Stimulated activated CD4-positive, alpha-beta T cell treated with anti-CD3 and anti-CD28 coated beads, Interleukin-4, amount 100 ng/mL, for 48 hours (primary cell): ENCODE data around the gene BCL2L1.

ENCODE experiments used
- DNase-seq, 2 donors: peaks; one replicate each; pipeline ENCODE4 v3.0.0-alpha.2; 2020; ENCODE audit warnings: low read depth in 2 of 2

BCL2L1 gene

DNA sequence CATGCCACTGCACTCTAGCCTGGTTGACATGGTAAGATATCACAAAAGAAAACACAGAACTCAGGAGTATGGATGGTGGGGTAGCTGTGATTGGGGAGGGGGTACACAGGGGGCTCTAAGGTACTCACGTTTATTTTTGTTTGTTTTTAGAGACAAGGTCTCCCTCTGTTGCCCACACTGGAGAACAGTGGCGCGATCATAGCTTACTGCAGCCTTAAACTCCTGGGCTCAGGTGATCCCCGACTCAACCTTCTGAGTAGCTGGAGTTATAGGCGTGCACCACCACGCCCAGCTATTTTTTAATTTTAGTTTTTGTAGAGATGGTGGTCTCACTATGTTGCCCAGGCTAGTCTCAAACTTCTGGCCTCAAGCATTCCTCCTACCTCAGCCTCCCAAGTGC, 29.3 kb downstream of the BCL2L1 start:
- no peak for DNase-seq

DNA sequence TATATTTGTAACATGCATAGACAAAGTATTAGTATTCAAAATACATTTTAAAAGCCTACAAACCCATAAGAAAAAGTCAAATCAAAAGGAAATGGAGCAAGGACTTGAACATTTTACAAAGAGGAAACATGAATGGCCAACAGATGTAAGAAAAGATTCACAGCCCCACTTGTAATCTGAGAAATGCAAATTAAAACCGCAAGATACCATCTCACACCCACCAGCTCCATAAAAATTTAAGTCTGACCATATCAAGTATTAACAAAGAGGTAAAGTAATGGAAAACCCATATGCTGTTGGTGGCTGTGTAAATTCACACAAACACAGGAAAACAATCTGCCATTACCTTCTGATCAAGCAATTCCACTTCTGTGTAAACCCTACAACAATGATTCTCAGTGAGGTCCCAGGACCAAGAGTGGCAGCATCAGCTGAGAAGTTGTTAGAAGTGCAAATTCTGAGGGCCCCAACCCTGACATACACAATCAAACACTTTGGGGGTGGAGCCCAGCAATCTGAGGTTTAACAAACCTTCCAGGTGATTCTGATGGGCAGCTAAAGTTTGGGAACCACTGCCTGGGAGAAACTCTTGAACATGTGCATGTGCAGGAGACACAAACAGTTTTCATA, 30.9 kb downstream of the BCL2L1 start:
- no peak for DNase-seq

DNA sequence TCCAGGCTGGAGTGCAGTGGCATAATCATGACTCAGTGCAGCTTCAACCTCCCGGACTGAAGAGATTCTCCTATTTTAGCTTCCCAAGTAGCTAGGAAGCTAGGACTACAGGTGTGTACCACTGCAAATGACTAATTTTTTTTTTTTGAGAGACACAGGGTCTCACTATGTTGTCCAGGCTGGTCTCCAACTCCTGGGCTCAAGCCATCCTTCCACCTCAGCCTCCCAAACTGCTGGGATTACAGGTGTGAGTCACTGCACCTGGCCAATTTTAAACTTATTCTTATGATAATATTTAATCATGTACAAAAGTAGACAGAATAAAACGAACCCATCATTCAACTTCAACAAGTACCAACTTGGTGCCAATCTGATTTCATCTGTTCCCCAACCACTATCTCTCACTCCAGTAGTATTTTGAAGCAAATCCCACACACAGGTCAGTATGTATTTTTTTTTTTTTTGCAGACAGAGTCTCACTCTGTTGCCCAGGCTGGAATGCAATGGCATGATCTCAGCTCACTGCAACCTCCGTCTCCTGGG, 32.5 kb downstream of the BCL2L1 start:
- no peak for DNase-seq

DNA sequence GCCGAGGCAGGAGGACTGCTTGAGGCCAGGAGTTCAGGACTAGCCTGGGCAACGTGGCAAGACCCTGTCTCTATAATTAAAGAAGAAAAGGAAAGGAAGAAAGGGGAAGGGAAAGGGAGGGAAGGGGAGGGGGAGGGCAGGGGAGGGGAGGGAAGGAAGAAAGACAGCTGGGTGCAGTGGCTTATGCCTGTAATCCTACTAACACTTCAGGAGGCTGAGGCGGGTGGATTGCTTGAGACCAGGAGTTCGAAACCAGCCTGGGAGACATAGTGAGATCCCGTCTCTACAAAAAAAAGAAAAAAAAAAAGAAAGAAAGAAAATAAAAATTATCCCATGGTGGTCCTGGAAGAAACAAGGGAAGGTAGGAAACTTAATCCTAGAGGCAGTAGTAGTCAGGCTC, 33.5 kb downstream of the BCL2L1 start:
- DNase-seq, result no peak

DNA sequence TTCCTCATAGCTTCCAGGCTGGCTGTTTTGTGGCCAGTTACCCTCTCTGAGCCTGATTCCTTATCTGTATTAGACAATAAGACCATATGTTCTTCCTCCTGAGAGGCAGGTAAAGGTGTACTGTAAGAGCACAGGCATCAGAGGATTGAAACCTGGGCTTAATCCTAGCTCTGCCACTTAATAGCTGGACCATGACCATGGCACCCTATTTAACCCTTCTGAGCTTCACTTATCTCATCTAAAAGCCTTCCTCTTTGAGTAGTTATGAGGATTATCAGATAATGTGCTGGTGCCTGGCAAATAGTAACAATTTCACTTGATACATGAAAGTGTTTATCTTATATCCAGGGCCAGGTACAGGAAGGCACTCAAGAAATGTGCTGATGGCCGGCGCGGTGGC, 34.9 kb downstream of the BCL2L1 start:
- DNase-seq, result no peak

DNA sequence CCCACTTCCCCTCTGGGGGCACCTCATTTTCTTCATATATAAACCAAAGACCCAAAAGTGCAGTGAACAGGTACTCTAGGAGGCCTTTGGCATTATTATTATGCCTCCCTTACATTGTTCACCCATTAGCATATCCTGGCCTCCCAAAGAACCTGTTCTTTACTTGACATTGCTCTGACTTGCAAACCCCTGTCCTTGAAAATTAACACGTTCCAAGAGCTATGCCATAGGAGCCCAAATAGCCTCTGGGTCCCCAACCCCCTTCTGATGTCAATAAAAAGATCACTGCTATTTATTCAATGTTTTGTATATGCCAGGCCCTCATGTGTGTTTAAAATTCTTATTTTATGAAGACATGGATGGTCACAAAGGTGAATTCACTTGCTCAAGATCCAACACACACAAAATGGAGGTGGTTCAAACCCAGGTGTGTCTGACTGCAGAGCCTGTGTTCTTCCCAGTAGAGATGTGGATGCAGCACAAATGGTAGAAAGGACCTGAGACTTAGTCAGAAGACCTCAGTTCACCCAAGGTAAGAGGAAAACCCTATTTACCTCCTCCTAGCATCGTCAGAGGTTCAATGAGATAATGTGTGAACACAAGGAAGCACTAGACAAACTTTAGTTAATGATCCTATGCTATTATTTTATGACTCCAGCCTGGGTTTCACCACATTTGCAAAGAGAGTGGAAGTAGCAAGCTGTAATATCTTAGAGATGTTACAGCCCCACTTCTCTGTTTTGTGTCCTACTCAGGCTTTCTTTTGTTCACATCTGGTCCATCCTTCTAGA, 36.6 kb downstream of the BCL2L1 start:
- DNase-seq, result no peak

DNA sequence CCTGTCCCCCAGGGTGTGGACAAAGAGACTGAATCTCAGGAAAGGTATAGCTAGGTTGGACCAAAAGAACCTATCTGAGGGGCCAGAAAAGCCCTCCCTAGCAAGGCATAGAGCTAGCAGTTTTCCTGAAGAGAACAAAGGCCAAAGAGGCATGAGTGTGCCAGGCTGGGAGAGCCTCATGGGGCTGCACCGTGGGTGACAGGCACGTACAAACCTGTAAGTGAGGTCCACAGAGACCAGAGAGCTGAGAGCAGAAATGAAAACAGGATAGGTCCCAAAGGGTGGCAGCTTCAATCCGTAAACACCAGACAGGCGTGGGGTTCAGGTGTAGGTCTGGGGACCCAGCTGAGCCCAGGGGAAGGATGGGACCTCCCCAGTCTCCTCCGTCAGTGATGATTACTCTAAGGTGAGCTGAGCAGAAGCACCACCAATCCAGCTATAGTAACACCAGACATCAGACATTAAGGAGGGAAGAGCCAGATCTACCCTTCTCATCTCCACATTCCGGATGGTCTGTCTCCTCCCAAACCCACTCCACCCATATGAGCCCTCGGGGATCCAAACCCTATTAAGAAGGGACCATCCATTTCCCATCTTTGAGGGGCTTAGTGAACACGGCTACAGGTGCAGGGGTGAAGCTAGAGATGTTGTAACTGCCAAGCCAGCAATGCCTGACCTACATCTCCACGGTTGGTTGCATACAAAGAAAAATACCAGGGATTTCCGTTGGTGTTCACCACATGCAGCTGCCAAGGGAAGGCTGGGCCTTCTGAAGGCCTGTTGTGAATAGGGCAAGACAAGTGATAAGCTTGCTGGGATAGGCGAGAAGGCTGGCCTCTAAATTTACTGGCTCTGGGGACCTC, 38.3 kb downstream of the BCL2L1 start:
- DNase-seq, result no peak

DNA sequence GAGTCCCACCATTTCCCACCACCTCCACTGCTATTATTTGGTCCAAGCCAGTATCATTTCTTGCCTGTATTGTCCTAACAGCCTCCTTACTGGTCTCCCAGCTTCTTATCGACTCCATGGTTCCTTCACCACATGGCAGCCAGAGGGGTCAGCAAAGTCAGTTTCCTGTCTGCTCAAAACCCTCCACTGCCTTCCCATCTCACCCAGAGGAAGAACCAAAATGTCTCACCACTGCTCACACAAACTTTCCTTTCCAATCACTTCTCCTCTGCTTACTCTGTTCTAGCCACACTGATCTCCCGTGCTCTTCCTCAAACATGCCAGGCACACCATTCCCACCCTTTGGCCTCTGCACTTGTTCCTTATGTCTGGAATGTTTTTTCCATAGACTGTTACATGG, 39.7 kb downstream of the BCL2L1 start:
- DNase-seq, result no peak

DNA sequence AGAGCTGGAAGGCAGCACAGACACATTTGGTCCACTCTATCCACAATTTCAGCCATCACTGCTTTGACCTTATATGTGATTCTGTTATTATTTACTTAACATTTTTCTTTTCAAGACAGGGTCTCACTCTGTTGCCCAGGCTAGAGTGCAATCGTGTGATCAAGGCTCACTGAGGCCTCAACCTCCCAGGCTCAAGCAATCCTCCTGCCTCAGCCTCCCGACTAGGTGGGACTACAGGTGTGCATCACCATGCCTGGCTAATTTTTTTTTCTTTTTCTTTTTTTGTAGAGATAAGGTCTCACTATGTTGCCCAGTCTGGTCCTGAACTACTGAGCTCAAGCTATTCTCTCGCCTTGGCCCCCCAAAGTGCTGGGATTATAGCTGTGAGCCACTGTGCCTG, 40.3 kb downstream of the BCL2L1 start:
- no peak for DNase-seq

DNA sequence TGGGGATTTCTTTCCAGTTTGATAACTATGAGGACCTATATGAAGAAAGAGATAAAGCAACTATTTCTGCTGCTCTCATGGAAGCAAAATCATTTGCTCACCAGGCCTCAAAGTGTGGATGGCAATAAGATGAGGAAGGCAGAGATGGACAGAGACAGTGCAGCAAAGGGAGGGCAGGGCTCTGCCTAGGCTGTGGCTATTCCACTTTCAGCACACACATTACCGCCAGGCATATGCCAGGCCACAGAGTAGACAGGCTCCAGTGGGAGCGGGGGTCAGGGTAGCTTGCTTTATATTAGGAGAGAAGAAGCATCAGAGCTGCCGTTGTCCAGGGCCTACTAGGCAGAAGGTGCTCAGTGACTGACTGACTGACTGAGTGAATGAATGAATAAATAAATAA, 40.9 kb downstream of the BCL2L1 start:
- no peak for DNase-seq

DNA sequence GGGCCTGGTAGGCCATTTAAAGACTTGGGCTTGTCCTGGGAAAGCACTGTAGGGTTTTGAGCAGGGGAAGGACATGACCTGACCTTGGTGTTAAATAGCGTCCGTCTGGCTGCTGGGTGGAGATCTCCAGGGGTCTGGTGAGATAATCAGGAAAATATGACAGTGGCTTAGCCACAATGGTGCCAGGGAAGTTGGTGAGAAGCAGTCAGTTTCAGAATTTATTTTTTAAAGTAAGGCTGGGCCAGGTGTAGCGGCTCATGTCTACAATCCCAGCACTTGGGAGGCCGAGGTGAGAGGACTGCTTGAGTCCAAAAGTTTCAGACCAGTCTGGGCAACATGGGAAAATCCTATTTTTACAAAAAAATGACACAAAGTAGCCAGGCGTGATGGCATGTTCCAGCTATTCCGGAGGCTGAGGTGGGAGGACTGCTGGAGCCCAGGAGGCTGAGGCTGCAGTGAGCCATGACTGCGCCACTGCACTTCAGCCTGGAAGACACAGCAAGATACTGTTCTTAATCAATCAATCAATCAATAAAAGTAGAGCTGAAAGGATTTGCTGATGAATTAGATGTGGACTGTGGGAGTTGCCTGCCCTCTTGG, 41.4 kb downstream of the BCL2L1 start:
- no peak for DNase-seq

DNA sequence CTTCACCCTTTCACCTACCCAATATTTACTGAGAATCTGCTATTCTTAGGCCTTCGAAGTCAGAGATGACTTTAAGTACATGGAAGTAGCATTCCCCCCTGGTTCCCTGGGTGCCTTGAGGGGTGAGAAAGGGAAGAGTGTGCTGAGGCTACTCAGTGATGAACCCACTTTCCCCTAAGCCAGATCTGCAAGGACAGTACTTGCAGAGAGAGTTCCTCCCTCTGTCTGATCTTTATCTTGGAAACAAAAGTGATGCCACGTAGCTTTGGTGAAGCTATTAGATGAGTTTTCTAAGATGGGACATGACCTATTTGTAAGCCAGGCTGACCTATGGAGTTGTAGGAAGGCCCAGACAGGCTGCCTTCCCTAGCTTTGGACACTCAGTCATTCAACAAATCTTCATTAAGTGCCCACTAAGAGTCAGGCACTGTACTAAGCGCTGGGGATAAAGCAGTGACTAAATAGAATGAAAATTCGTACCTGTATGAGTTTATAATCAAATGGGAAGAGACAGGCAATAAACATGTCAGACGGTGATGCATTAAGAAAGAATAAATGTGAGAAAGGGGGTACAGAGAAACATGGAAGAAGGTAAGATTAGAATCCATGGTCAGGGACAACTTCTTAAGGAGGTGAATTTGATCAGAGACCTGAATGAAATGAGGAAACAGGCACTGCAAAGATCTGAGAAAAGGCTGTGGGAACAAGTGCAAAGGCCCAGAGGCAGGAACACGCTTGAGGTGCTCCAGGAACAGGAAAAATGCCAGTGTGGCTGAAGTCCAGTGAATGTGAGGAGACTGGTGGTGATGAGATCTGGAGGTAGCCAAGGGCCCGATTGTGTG, 42.2 kb downstream of the BCL2L1 start:
- no peak for DNase-seq

DNA sequence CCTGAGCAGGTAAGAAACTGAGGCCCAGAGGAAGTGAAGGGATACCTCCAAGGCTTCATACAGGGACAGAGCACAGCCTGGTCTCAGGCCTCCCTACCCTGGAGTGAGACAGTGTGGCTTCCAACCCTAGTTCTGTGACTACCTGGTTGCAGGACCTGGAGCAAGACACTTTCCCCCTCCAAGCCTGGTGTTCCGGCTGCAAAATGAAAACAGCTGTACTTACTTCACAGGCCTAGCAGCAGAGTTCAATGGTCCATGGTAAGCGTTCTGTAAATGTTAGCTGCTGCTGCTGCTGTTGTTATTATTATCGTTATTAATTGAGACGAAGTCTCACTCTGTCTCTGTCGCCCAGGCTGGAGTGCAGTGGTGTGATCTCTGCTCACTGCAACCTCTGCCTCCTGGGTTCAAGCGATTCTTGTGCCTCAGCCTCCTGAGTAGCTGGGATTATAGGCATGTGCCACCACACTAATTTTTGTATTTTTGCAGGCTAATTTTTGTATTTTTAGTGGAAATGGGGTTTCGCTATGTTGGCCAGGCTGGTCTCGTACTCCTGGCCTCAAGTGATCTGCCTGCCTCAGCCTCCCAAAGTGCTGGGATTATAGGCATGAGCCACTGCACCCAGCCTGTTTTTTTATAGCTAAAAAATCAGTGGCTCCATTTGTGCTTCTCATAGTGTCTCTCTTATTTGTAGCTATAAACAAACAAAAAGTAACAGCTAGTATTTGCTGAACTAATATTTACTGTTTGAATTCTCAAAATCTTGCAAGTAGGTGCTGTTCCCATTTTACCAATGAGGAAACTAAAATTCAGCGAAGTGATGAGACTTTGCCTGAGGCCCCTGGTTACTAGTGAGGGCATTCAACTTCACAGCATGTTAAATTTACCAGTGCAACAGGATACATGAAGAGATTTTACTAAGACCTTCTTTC, 43.0 kb downstream of the BCL2L1 start:
- DNase-seq, result no peak

DNA sequence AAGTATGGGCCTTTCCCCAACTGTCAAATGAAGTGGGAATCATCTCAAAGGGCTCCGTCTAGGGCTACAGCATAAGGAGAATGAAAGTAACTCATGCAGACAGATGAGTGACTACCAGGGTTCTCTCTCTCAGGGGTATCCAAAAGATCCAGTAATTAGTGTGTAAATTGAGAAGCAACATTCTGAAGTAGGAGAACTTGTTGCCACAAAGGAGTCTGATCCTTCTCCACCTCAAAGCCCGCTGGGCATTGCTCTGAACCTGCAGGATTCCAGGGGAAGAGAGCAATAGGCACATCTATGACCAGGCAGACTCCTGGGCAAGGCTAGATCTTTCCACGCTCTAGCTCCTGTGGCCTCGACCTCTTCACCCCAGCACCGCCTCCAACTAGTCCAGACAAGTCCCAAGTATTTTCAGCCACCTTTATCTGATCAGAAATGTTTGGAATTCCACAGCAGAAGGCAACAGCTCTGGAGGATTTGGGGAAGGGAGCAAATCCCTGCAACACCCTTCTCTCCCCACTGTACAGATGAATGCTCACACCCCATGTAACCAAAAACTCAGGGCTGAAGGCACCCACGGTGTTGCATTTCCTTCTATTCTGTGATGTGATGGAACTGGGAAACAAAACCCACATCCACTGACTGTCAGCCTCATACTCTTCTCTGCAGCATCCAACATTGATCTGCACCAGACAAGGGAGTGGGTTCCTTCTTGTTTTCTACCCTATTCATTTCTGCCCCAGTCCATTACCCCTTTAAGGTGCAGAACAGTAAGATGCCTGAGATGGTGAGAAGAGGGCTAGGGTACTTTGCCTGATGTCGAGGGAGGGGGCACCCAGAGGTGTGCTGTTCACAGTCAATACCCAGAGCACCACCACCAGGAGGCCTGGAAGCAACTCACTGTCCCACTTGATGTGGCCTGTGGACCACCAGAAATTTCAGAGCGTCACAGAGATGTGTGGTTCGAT, 44.0 kb downstream of the BCL2L1 start:
- no peak for DNase-seq

DNA sequence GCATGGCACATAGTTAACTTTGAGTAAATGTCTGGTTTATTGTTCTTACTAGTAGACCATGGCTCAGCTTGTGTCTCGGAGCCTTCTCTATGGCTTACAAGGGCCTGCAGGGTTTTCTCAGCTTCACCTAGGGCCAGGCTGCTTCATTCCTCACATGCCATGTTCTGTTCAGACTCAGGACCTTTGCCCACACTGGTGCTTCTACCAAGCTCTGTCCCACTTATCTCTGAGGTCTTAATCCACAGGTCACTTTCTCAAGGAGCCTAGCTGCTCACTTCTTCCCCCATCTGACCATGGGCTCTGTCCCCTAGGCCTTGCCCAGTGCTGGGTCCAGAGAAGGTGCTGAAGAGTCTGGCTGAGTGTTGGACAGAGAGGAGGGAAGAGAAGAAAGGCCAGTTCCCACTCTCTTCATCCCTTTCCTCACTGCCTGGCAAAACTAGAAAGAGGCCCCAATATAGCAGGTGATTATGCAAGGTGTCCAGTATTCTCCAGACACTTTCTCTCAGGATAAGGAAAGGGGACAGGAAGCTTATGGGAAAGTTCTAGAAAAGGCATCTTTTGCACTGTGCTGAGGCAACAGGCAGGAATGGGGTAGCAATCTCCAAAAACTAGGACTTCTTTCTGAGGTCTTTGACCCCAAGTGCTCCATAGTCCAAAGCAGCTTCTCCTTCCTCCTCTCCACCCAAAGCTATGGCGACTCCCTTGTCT, 45.0 kb downstream of the BCL2L1 start:
- DNase-seq, result no peak

DNA sequence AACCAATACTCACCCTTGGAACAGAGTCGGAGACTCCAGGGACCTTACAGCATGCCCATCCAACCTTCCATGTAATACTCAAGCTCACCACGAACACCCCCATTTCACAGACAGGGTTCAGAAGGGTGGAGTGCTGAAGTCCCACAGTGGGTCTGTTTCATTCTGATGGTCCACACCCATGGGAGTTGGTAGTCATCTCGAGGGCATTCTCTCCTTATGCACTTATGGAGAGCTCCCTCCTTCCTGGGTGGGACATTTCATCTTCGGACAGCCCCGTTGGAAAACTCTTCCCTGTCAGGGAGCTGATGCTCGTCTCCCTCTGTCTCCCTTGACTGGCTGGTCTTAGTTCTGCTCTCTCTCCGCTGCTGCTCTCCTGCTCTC, 46.1 kb downstream of the BCL2L1 start:
- no peak for DNase-seq

DNA sequence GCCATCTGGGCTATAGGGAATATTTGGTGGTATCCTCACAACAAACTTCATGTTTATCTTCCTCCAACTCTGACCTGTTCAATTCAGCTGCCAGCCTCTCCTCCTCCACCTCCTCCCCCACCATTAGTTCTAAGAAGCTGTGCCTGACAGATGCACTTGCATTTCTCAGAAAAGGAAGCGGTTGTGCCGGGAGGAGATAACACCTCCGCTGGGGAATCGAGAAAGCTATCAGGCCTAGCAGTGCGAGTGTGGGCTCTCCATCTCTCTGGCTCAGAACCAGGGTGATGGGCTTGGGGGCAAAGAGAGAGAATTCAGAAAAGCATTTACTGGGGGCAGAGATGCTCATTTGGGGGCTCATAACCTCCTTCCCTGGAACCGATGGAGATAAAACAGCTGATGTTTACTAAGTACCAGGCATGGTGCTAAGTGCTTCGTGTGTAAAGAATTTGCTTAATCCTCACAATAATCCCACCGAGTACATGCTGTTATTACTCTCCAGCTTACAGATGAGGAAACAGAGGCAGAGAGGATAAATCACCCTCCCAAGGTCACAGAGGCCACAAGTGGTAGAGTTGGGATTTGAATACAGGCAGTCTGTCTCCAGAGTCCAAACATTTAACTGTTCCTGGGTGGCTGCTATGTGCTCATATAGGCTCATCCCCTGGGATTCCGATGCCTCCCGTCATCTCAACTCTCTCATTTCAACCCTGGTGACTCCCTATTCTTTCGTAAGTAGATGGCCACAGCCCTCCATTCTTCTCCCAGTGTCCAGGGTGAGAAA, 46.6 kb downstream of the BCL2L1 start:
- peak; percentile 37 to 58 for DNase-seq
